Urothelium cell line (cell line): ENCODE measurements around the gene TSPEAR.
"Not testable (repeated sequence)": the region's sequence is repeated elsewhere in the genome, so short reads cannot be mapped to it uniquely, and the experiment has no call there.

Source experiments
- DNase-seq: peaks from one replicate; pipeline ENCODE4 v3.0.0; 2011; ENCODE audit warnings: low spot score, mixed read lengths
- FAIRE-seq: peaks from 2 replicates; lab custom pipeline; 2011; peaks lifted over from hg19 to GRCh38; lab: Jason Lieb, UNC

TSPEAR gene

DNA sequence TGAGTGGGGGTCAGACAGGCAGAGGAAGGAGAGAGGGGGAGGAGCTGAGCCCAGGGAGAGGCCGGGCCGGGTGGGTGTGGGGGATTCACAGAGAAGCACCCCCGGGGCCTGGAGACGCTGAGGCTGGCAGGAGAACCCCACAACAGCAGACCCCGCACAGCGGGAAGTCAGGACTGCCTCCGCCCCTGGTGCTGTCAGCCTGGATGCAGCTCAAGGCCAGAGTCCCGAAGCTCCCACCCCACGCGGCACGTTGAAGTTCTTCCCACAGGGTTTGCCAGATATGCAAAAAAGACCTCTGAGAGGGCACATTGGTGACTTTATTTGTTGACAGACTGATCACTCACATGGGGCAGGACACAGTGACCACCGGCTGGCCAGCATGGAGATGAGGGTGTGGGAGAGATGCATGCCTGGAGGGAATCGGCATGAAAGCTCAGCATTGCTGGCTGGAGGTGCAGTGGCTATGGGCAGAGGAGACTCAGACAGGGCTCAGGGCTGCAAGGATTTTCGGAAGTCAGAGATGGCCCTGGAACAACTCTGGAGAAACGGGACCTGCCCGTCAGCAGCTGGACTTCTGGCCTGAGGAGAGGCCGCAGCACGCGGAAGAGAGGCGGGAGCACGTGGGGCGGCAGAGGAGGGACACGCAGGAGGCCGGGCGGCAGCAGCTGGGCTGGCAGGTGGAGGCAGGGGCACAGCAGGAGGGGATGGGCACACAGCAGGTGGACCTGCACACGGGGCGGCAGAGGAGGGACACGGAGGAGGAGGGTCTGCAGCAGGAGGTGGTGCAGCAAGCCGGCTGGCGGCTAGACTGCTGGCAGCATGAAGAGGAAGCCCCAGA lies 153.7 kb downstream of the TSPEAR start:
- FAIRE-seq (no peak), DNase-seq (no peak)

DNA sequence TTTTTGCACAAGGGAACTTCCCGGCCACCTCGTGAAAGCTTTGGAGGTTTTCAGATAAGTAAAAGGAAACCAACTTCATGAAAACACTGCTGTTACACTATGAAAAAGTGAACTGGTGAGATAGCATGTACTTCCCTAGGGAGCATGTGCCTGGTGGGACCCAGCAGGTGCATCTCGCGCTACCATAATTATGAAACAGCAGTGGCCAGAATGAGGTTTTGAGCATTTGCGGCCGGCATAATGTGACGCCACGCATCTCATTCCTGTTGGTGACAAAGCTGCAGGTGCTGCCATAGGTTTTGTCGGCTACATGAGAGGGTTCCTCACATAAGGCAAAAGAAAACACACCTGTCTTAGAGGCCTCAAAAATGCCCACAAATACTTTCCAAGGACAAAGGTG lies 154.5 kb downstream of the TSPEAR start:
- FAIRE-seq (no peak), DNase-seq (no peak)

DNA sequence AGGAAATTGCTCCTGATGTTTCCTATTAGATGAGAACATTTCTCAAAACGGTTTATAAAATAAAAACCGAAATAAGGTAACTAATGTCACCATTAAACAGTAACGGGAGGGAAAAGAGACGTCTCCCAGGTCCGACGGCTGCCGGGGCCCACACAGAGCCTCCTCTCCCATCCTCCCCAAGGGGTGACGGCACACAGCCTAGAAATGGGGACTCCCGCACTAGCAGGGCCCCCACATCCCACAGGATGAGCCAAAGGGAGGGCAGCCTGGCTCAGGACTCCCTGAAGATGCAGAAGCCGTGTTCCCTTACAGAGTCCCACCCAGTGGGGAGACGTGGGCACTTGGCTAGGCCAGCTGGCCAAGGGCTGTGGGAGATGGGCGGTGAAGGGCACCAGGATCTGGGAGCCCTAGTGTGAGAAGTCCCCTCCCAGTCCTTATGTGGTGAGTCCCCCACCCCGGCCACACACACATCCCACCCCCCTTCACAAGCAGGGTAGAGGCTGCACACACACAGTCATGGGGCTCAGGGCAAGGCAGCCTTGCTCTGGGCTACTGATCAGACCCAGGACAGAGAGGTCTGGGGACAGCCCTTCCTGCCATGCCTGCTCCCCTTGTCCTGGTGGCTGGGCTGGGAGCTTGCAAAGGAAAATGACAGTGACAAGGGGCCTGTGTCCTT lies 156.0 kb downstream of the TSPEAR start:
- no peak for FAIRE-seq
- no peak for DNase-seq

DNA sequence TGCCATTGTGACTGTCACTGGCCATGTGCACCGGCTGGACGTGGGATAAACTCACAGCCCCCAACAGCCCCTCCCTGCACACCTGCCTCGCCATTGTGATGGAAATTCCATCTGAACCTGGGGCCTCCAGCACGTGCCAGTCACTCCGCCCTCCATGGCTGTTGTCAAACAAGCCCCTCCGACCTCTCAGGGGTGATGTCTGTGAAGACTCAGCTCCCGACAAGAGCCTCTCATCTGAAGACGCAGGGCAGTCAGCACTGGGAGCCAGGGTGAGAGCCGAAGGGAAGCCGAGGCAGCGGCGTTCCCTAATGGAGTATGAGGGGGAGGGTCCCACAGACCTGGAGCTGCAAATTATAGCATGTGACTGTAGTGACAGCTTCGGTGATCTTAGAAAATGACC lies 158.7 kb downstream of the TSPEAR start:
- DNase-seq (no peak), FAIRE-seq (no peak)

DNA sequence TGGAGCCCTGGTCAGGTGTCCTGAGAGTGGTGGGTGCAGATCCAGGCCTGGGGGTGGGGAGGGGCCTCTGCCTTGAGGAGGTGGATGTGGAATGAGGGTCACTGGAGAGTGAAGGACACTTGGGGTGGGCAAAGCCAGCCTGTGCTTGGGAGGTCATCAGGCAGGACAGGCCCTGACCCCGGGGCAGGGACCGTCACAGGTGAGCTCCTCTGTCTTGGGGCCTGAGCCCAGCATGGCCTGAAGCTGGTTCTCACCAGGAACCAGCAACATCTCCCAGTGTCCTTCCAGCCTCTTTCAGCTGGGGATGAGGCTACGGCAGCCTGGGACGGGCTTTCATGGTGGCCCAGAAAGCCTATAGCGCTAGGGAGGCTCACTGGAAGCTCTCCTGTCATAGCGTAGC lies 159.2 kb downstream of the TSPEAR start:
- FAIRE-seq, result no peak
- DNase-seq, result no peak

DNA sequence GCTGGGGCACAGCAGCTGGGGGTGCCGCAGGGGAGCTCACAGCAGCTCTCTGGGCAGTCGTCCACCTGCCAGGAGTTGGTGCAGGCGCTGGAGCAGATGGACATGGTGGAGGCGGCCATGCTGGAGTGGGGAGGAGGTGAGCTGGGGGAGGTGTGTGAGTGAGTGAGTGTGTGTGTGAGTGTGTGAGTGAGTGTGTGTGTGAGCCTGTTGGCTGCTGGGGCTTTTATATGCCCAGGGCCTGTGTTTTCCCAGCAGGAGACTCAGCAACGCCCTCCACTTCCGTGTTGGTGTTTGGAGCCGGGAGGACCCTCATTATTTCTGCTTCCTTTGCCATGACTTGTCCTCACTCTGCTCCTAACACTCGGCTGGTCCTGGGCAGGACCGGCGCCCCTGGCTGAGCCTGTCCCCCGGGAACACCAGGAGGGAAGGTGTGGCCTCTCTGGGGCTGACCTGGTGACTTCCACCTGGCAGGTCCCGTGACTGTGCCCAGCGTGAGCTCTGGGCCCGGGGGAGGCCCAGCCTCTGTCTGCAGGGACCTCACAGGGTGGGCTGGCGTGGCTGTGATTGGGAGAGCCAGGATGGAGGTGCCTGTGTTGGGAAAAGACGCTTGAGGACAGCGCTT lies 159.9 kb downstream of the TSPEAR start, which contains the start of gene KRTAP10-2:
Gene KRTAP10-2 (minus strand): TSS at position 166 of the 622 bp plus-strand sequence. CDS start 47 bp downstream, at position 119.
- no peak for DNase-seq
- peak; percentile 9 for FAIRE-seq

DNA sequence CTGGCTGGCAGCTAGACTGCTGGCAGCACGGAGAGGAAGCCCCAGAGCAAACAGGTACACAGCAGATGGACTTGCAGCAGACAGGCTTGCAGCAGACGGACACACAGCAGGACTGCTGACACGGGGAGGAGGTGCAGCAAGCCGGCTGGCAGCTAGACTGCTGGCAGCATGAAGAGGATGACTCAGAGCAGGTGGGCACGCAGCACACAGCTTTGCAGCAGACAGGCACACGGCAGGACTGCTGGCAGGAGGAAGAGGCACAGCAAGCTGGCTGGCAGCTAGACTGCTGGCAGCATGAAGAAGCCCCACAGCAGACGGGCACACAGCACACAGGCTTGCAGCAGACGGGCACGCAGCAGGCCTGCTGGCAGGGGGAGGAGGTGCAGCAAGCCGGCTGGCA lies 160.6 kb downstream of the TSPEAR start:
- DNase-seq, result no peak
- FAIRE-seq, result peak; percentile 55

DNA sequence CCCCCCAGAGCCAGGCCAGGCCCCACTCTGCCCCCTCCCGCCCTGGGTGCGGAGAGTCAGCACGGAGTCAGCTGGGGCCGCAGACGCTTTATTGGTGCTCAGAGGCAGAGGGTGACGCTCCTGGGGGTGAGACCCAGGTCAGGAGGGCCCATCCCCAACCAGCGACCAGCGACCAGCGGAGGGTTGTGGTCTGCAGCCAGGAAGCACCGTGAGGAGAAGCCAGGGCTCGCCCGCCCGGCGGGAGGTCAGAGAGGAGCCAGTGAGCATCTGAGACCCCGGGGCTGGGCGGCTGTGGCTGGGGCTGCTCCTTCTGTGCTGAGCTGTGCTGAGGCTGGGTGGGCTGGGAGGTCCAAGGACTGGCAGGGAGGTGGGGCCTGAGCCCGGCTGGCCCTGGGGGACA lies 161.1 kb downstream of the TSPEAR start:
- FAIRE-seq, result peak; percentile 92
- not testable (repeated sequence) for DNase-seq

DNA sequence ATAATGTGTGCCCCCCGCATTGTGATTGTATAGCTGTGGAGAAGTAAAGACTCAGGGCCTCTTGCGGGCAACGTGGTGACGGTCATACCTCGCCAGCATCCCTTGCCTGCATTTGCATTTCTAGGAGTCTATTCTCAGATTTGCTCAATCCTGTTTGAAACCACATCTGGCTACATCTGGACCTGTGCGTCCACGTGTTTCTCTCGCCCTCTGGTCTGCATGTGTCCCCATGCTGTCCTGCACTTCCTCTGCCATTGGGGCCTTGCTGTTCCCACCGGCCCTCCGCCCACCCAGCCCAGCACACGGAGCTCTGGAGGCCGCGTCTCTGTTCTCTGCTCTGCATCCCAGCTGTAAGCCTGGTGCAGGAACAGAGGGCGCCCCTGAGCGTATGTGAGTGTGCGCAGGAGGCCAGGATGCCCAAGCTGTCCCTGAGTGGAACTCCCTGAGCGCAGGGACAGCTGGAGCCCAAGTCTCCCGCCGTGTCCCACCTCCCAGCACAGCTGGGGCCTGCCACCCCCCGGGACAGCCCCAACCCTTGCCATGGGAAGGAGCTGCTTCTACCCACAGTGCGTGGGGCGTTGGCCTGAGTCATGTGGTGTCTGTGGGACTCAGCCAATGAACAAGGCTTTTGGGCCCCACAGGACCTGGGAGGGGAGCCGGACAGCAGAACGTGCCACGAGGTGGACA lies 161.7 kb downstream of the TSPEAR start:
- no peak for DNase-seq
- FAIRE-seq, result no peak

DNA sequence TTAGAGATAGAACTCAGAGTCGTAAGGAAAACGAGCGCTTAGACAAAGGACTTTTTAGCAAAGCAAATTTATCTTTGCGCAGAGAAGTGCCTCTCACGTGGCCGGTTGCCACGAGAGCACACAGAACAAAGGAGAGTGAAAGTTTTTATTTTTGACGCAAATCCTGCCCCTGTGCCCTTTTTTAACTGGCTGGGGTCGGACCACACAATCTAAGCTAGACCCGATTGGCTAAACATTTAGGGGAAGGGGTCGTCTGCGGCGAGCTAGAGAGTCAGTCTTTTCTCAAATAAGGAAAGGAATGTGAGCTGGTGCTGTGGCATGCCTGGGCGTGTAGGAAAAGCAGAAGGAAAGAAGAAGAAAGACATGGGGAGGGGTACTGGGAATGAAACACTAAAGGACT lies 162.4 kb downstream of the TSPEAR start:
- DNase-seq (no peak), FAIRE-seq (no peak)

DNA sequence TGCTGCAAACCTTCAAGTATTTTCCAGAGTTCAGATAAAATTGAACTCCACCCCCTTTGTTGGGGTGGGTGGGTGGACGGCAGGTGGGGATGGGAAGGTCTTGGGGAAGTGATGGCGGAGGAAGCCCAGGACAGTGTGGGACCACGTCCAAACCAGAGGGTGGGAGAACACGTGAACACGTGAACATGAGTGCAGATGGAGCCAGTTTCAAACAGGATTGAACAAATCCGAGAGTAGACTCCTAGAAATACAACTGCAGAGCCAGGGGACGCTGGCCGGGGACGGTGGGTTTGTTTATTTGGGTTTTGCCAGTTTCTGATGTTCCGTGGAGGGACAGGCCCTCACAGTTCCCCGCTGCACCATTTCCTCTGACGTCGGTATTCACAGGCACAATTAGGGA lies 163.0 kb downstream of the TSPEAR start:
- DNase-seq (no peak), FAIRE-seq (no peak)

DNA sequence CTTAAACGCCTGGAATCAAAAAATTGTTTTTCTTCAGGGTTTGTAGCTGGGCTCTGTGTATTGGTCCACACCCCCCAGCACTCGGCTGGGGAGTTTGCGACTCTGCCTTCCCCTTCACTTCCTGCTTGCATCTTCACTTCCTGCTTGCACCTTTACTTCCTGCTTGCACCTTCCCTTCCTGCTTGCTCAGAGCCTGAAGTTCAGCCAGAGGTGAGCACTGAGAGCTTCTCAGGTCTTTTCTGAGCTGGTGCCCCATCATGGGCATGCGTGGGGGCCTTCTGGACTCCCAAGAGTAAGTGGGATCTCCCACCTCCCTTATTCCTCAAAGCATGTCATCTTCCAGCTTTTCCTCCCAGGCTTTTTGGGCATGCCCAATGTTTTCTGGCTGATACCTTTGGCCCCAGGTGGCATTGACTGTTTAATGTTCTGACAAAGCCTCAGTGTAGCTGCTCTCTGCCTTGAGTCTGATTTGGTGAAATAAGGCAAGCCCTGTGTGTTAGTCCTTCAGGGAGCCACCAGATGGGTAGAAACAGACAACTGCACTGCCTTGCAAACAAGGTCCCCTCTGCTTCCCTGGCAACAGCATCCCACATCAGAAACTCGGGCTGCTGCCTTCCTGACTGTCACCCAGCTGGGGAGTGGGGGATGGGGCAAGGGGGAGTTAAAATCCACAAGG lies 163.6 kb downstream of the TSPEAR start:
- FAIRE-seq, result no peak

DNA sequence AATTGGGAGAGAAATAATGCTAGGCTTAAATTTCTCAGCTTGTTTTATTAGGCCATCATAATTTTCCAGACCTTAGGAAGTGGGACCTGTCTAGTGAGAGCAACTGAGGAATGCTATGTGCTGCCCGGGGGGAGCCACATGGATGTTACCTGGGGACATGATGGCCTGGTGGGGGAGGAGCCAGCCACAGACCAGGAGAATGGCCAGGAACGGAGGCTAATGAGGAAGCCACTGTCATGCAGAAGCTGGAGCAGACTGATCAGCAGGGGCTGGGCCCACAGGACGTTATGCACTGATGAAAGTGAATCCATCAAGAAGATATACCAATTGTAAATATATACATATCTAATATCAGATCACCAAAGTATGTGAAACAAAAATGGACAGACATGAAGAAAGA lies 166.8 kb downstream of the TSPEAR start:
- FAIRE-seq, result no peak

More for the DNA sequence above, 163.6 kb downstream of the TSPEAR start:
- DNase-seq, result no peak

DNA sequence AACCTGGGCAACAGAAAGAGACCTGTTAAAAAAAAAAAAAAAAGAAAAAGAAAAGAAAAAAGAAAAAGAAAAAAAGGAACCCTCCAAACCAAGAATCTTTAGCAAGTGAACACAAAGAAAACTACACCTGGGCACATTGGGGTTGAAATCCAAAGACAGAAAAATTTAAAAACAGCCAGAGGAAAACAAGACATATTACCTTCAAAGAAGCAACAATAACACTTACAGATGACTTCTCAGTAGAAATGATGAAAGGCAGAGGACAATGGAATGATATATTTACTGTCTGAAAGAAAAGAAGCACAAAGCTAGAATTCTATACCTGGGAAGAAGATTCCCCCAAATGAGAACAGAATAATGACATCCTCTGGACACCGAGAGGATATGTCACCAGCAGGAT lies 168.7 kb downstream of the TSPEAR start:
- FAIRE-seq (no peak), DNase-seq (no peak)

More for the DNA sequence above, 166.8 kb downstream of the TSPEAR start:
- no peak for DNase-seq

DNA sequence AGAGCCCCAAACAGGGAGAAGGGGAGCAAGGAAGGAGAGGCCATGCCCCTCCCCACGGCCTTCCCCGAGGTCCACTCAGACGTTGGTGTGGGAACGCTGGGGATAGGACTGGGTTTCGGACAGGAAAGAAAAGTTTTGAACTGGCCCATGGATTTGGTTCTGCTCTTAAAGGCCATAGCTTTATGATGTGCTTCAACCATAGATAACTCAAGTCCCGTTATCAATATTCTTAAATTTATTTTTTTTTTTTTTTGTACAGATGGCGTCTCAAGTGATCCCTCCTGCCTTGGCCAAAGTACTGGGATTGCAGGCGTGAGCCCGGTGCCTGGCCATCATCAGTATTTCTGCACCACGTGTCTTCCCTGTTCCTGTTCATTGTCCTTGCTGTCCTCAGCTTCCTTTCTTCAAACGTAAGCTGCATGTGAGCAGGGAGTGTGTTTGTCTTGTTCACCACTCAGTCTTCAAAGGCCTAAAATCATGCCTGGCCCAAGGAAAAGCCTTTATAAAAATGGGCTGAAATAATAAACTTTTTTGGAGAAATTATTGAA lies 170.6 kb downstream of the TSPEAR start:
- FAIRE-seq, result no peak

DNA sequence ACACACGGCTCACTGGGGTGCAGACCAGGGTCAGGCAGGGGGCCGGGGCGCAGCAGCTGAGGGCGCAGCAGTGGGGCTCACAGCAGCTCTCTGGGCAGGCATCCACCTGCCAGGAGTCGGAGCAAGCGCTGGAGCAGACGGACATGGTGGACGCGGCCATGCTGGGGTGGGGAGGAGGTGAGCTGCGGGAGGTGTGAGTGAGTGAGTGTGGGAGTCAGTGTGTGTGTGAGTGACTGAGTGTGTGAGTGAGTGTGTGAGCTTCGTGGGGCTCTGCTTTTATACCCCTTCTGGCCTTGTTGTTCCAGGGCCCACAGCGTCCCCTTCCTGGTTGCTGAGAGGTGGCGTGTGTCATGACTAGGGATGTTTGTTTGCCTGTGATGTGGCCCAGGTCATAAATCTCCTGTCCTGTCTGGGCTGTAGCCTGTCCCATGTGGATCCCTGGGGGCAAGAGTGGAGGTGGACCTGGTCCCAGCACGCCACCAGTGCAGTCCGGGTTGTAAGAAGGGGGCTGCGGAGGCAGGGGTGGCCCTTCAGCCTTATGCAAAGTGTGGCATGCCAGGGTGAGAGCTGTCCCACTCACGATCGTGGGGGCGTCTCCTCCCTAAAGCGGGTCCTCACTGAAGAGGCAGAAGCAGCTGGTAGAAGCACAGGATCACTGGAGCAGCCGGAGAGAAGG lies 171.2 kb downstream of the TSPEAR start, which contains the start of gene KRTAP10-1:
Gene KRTAP10-1 (minus strand): TSS at position 205 of the 676 bp plus-strand sequence. CDS start 45 bp downstream, at position 160.
- DNase-seq (no peak), FAIRE-seq (no peak)

More for the DNA sequence above, 170.6 kb downstream of the TSPEAR start:
- DNase-seq, result no peak

DNA sequence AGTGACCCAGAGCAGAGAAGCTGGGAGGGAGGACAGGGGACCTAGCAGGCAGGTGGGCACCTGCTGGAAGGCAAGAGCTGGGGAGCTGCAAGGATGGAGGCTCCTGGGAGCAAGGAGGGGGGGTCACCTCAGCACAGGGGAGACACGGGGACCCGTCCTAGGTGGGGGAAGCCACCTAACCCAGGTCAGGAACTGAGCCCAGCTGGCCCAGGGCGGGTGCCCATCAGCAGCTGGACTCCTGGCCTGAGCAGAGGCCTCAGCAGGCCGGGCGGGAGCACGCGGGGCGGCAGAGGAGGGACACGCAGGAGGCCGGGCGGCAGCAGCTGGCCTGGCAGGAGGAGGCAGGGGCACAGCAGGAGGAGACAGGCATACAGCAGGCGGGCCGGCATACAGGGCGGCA lies 172.3 kb downstream of the TSPEAR start:
- FAIRE-seq, result no peak
- no peak for DNase-seq

DNA sequence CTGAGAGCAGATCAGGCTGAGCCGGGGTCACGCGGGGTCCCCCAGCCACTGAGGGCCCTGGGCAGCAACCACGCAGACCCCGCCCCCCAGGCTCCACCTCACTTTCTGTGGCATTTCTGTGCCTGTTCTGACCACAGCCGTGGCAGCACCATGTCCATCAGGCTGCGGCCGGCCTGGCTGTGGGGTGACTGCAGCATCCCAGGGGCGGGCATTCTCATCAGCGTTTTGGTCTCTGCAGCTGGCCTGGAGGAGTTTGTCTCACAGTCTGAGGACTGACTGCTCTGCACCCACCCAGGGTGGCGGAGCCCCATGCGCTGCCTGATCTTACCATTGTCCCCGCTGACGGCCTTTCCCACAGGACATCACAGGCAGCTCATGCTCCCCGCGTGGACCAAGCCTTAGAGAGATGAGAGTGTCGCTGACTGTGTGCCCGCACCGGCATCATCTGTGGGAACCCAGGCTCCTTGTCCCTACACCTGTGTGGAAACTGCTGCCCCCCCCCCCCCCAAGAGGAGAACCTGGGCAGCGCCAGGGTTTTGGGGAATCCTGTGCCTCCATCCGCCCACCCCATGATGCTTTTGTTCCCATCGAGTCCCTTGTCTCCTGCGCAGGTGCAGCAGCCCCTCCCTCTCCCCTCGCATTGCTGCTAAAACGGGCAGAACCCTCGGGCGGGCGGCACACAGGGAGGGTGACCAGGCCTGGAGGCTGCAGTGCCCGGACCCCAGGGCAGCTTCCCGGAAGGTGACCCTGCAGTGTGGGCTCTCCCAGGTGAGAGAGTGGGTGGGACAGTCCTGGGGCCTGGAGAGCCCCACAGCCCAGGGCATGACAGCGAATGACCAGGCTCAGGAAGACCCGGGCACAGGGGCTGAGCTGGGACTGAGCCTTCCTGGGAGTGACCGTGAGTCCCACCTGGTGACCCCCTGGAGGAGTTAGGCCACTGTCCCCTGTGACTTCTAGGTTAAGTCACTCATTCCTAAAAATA lies 173.2 kb downstream of the TSPEAR start:
- DNase-seq (no peak), FAIRE-seq (no peak)
